GM12878 (cell line): ENCODE data around the gene TRAPPC4. TPM values are rescaled to one million over a fixed set of nuclear protein-coding genes. Genes with fewer than 3 reads are reported as not detected.
A peak's percentile ranks its signal among the peaks of the same experiment; 100 is the strongest.

Experiments used
- ASH2L ChIP-seq: fragments of 300-600, 200-600 bp; sonication (generic); IDR thresholded peaks from 2 replicates; pipeline ENCODE4 v1.6.1; 2017; ENCODE audit warnings: low read depth, mild to moderate bottlenecking, borderline replicate concordance
- BCL11A ChIP-seq: IDR thresholded peaks from 2 replicates; pipeline ENCODE4 v1.6.1; 2011; ENCODE audit warnings: low read depth, low read length
- CBFB ChIP-seq: IDR thresholded peaks from 2 replicates; pipeline ENCODE4 v1.6.1; 2016; ENCODE audit warnings: antibody characterized with exemption, low read depth
- CHD1 ChIP-seq: IDR thresholded peaks from 2 replicates; pipeline ENCODE4 v1.6.1; 2012; ENCODE audit warnings: low read depth, low read length, improper control_type of control experiment
- CHD4 ChIP-seq: fragments of 200-600 bp; sonication (generic); IDR thresholded peaks from 2 replicates; pipeline ENCODE4 v1.6.1; 2016; ENCODE audit warnings: mild to moderate bottlenecking
- E2F4 ChIP-seq: IDR thresholded peaks from 2 replicates; pipeline ENCODE4 v1.6.1; 2012; ENCODE audit warnings: low read depth, low read length, improper control_type of control experiment
- GATAD2B ChIP-seq: fragments of 450-650 bp; conservative IDR thresholded peaks from 2 replicates; pipeline ENCODE4 v1.6.1; 2017; ENCODE audit warnings: low read depth, mild to moderate bottlenecking, moderate library complexity
- HDAC6 ChIP-seq: fragments of 200-600 bp; sonication (generic); IDR thresholded peaks from one replicate; pipeline ENCODE4 v1.8.0; 2017; ENCODE audit warnings: antibody characterized with exemption; ENCODE audit not compliant: unreplicated experiment
- IRF4 ChIP-seq: IDR thresholded peaks from 2 replicates; pipeline ENCODE4 v1.6.1; 2011; ENCODE audit warnings: low read depth, low read length
- KAT2A ChIP-seq: conservative IDR thresholded peaks from 2 replicates; pipeline ENCODE4 v1.6.1; 2011; ENCODE audit warnings: low read depth, low read length; ENCODE audit not compliant: control insufficient read depth
- MEF2A ChIP-seq: IDR thresholded peaks from 2 replicates; pipeline ENCODE4 v1.6.1; 2011; ENCODE audit warnings: low read depth, mild to moderate bottlenecking, low read length, moderate library complexity; ENCODE audit not compliant: insufficient read depth
- MEF2B ChIP-seq: fragments of 450-650 bp; IDR thresholded peaks from 2 replicates; pipeline ENCODE4 v1.6.1; 2018; ENCODE audit warnings: mild to moderate bottlenecking, moderate library complexity; ENCODE audit not compliant: partially characterized antibody, poor library complexity, severe bottlenecking
- NFYA ChIP-seq: IDR thresholded peaks from 2 replicates; pipeline ENCODE4 v1.6.1; 2011; ENCODE audit warnings: low read depth, mild to moderate bottlenecking, low read length, improper control_type of control experiment, borderline replicate concordance
- RAD51 ChIP-seq: fragments of 450-650 bp; IDR thresholded peaks from 2 replicates; pipeline ENCODE4 v1.6.1; 2016; ENCODE audit warnings: moderate library complexity, mild to moderate bottlenecking, inconsistent platforms
- RB1 ChIP-seq: fragments of 450-650 bp; formaldehyde crosslinking; IDR thresholded peaks from 2 replicates; pipeline ENCODE4 v1.6.1; 2017; ENCODE audit warnings: mild to moderate bottlenecking, borderline replicate concordance
- REST ChIP-seq: IDR thresholded peaks from 2 replicates; pipeline ENCODE4 v1.6.1; 2012; ENCODE audit warnings: mild to moderate bottlenecking, low read depth, low read length
- RUNX3 ChIP-seq: IDR thresholded peaks from 2 replicates; pipeline ENCODE4 v1.6.1; 2012; ENCODE audit warnings: low read length, inconsistent platforms
- SMAD5 ChIP-seq: IDR thresholded peaks from 2 replicates; pipeline ENCODE4 v1.6.1; 2016; ENCODE audit warnings: antibody characterized with exemption, low read depth
- SREBF2 ChIP-seq: IDR thresholded peaks from 2 replicates; pipeline ENCODE4 v1.6.1; 2012; ENCODE audit warnings: mild to moderate bottlenecking, low read length
- STAT1 ChIP-seq: fragments of 450-650 bp; conservative IDR thresholded peaks from 2 replicates; pipeline ENCODE4 v1.6.1; 2014; ENCODE audit warnings: antibody characterized with exemption, mild to moderate bottlenecking
- YBX1 ChIP-seq: fragments of 450-650 bp; IDR thresholded peaks from 2 replicates; pipeline ENCODE4 v1.6.1; 2016; ENCODE audit warnings: antibody characterized with exemption
- ZBTB11 ChIP-seq: fragments of 450-650 bp; formaldehyde crosslinking; IDR thresholded peaks from 2 replicates; pipeline ENCODE4 v1.5.0; 2022; ENCODE audit warnings: mild to moderate bottlenecking, missing genetic modification characterization
- ZNF274 ChIP-seq: IDR thresholded peaks from one replicate; pipeline ENCODE4 v1.8.0; 2011; ENCODE audit not compliant: insufficient read length, insufficient read depth
- ZNF622 ChIP-seq: fragments of 450-650 bp; IDR thresholded peaks from 2 replicates; pipeline ENCODE4 v1.6.1; 2017; ENCODE audit warnings: mild to moderate bottlenecking, inconsistent platforms
- polyA plus RNA-seq, 11 experiments: library from polyadenylated mRNA; depleted of rRNA in 4 of 11; unstranded in 6 of 11; stranded (reverse) in 5 of 11; fragments of >200 nt; fragmentation: Nextera tagmentation in 4 of 11; fragmentation: Illumina TruSeq in 1 of 11; extraction: Ambion mirVana in 4 of 11; extraction: Trizol in 1 of 11; gene quantifications; 1 replicate in 1 of 11; 2 replicates in 10 of 11; pipeline versions ENCODE4 v1.2.1 to v1.2.3, GENCODE V29; 2011 to 2016; ENCODE audit warnings: inconsistent platforms in 2 of 11, missing spikeins in 2 of 11, low read depth in 1 of 11
- total RNA-seq, 4 experiments: library from RNA; depleted of rRNA in 3 of 4; stranded (reverse); fragments of >200 nt in 3 of 4; fragmentation: Illumina TruSeq in 1 of 4; extraction: Trizol in 1 of 4; gene quantifications; 2 replicates each; pipeline versions ENCODE4 v1.2.1 to v1.2.3, GENCODE V29; 2013 to 2021

Gene TRAPPC4
- total and polyA plus RNA-seq, 10 of the 15 experiments (the other 5 are each of a cell fraction or from before 2014, with no cell fraction given): 61.6 to 231 (median 98.8) TPM

- TF ChIP-seq RUNX3: peak; percentile 43; the same call in 1 of the 2 replicates
- TF ChIP-seq E2F4: no peak
- peak; percentile 52 for TF ChIP-seq SMAD5
- TF ChIP-seq ASH2L: no peak
- TF ChIP-seq GATAD2B: peak; percentile 63; the same call in 1 of the 2 replicates
- TF ChIP-seq CHD4: no peak
- no peak for TF ChIP-seq BCL11A
- TF ChIP-seq YBX1: no peak
- TF ChIP-seq MEF2A: no peak
- no peak for TF ChIP-seq ZNF622
- no peak for TF ChIP-seq ZNF274
- no peak for TF ChIP-seq RAD51
- TF ChIP-seq SREBF2: no peak
- no peak for TF ChIP-seq STAT1
- no peak for TF ChIP-seq REST
- no peak; the same call in 1 of the 2 replicates for TF ChIP-seq RB1
- 0 out of 2 replicates have a peak, but pooled peaks have one; percentile 38 for TF ChIP-seq CHD1
- no peak for TF ChIP-seq MEF2B
- no peak for TF ChIP-seq NFYA
- no peak for TF ChIP-seq KAT2A
- peak; percentile 63; the same call in 1 of the 2 replicates for TF ChIP-seq CBFB
- no peak for TF ChIP-seq ZBTB11 (CRISPR knock-in tag)
- no peak for TF ChIP-seq IRF4
- no peak for TF ChIP-seq HDAC6
Measured at GRCh38 chr11:119057000-119057769, 38.6 kb downstream of the TRAPPC4 start, which contains the start of gene HYOU1 (continued).
